GM12892 (cell line): Measurements from ENCODE around the gene NFKBIL1.

Experiments used
- POLR2A ChIP-seq: IDR thresholded peaks from 2 replicates; pipeline ENCODE4 v1.6.1; 2011; ENCODE audit warnings: low read depth, low read length, control low read depth
- POLR2AphosphoS5 ChIP-seq: IDR thresholded peaks from 2 replicates; pipeline ENCODE4 v1.6.1; 2011; ENCODE audit warnings: low read depth, low read length, control low read depth

DNA sequence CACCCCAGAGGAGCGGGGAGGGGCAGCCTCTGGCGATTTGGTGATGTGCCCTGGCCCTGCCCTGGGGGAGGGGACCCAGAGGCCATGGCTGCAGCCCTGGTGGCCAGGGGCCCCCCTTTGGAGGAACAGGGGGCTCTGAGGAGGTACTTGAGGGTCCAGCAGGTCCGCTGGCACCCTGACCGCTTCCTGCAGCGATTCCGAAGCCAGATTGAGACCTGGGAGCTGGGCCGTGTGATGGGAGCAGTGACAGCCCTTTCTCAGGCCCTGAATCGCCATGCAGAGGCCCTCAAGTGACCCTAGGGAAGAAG, 10.9 kb downstream of the NFKBIL1 start:
- TF ChIP-seq POLR2AphosphoS5 (no peak), POLR2A (no peak; the same call in 1 of the 2 replicates)
